NCI-H345 treated with DMSO at 0.1 percent for 48 hours (cell line): ENCODE measurements around the gene GYPB.
"Not testable (repeated sequence)": the region's sequence is repeated elsewhere in the genome, so short reads cannot be mapped to it uniquely, and the experiment has no call there.

ENCODE experiments used
- DNase-seq: peaks from one replicate; lab custom pipeline; 2025; ENCODE audit not compliant: unreplicated experiment; lab: John Stamatoyannopoulos, UW

Gene GYPB

DNA sequence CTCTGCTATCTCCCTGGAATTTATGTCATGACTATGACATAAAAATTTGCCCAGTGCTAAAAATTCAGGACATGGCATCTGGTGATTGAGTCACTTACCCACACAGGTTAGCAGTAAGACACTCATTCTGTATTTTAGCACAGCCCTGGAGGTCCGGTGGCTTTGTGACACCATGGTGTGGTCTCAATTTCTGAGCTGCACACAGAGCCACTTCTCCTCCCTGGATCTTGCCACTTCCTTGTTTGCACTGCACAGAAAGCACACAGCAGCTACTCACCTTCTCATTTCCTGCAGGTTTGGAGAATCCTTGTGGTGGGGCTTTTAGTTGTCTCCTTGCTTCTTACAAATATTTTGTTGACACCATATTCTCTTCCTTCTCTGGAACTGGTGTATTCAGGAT, 69.0 kb downstream of the GYPB start:
- not testable (repeated sequence) for DNase-seq

DNA sequence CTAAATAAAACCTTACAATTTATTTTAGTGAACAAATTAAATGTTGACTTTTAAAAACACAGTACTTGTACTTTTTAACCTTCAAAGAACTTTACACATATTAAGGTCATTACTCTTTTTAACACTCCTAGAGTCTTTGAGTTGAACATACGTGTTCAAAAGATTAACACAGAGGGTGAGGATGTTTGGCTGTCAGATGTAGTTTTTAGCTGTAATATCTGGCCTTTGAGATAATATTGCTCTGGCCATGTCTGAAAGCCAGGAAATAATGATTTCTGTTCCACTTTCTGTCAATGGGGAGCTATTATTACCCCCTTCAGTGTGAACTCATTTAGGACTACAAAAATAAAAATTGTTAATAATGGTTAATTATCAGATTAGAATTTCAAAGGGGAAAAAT, 71.7 kb downstream of the GYPB start:
- not testable (repeated sequence) for DNase-seq
